Ishikawa (cell line): ENCODE data around the gene KDSR.
A peak's percentile ranks its signal among the peaks of the same experiment; 100 is the strongest.

Experiments used
- EGR1 ChIP-seq: IDR thresholded peaks from 2 replicates; pipeline ENCODE4 v1.6.1; 2012
- EP300 ChIP-seq: IDR thresholded peaks from 2 replicates; pipeline ENCODE4 v1.6.1; 2012; ENCODE audit warnings: borderline replicate concordance
- RAD21 ChIP-seq: IDR thresholded peaks from 2 replicates; pipeline ENCODE4 v1.6.1; 2012; ENCODE audit warnings: low read depth
- TAF1 ChIP-seq: IDR thresholded peaks from 2 replicates; pipeline ENCODE4 v1.6.1; 2012; ENCODE audit warnings: low read depth, mild to moderate bottlenecking
- TEAD4 ChIP-seq: IDR thresholded peaks from 2 replicates; pipeline ENCODE4 v1.6.1; 2012
- ZBTB7A ChIP-seq: IDR thresholded peaks from 2 replicates; pipeline ENCODE4 v1.6.1; 2012; ENCODE audit warnings: low read depth
- TF ChIP-seq, protein P1 (sequence below): IDR thresholded peaks from 2 replicates; pipeline ENCODE4 v1.6.1; 2012; ENCODE audit warnings: low read depth, mild to moderate bottlenecking
- TF ChIP-seq, protein P2 (sequence below): IDR thresholded peaks from 2 replicates; pipeline ENCODE4 v1.6.1; 2012

DNA sequence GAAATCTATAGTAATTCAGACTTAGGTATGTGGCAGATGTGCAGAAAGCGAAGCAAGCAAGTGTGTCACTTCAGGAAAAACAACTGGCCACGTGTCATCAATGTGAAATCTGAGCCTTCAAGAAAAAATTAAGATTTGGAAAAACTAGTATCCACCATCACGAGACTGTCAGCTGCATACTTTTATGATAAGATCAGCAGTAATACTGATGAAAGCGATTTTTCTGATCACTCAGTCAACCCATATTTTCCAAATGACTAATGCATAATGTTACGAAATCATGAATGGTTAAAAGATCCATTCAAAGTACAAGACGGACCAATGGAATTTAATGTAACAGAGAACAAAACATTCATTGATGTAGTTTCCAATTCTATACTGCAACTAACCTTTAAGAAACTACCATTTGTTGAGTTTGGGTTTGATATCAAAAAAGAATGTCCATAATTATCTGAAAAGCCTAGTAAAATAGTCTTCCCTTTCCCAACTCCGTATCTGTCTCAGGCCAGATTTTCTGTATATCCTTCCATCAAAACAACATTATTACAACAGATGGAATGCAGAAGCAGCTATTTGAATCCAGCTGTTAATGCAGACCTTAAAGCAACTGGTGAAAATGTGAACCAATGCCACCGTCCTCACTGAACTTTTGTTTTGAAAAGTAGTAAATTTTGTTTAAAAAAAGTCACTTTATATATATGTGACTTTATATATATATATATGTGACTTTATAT is 30.5 kb downstream of the KDSR start:
- peak; percentile 63 for TF ChIP-seq TEAD4
- TF ChIP-seq, protein P1, sequence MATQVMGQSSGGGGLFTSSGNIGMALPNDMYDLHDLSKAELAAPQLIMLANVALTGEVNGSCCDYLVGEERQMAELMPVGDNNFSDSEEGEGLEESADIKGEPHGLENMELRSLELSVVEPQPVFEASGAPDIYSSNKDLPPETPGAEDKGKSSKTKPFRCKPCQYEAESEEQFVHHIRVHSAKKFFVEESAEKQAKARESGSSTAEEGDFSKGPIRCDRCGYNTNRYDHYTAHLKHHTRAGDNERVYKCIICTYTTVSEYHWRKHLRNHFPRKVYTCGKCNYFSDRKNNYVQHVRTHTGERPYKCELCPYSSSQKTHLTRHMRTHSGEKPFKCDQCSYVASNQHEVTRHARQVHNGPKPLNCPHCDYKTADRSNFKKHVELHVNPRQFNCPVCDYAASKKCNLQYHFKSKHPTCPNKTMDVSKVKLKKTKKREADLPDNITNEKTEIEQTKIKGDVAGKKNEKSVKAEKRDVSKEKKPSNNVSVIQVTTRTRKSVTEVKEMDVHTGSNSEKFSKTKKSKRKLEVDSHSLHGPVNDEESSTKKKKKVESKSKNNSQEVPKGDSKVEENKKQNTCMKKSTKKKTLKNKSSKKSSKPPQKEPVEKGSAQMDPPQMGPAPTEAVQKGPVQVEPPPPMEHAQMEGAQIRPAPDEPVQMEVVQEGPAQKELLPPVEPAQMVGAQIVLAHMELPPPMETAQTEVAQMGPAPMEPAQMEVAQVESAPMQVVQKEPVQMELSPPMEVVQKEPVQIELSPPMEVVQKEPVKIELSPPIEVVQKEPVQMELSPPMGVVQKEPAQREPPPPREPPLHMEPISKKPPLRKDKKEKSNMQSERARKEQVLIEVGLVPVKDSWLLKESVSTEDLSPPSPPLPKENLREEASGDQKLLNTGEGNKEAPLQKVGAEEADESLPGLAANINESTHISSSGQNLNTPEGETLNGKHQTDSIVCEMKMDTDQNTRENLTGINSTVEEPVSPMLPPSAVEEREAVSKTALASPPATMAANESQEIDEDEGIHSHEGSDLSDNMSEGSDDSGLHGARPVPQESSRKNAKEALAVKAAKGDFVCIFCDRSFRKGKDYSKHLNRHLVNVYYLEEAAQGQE: no peak
- TF ChIP-seq, protein P2, sequence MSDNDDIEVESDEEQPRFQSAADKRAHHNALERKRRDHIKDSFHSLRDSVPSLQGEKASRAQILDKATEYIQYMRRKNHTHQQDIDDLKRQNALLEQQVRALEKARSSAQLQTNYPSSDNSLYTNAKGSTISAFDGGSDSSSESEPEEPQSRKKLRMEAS: peak; percentile 43
- peak; percentile 66; the same call in 1 of the 2 replicates for TF ChIP-seq EP300
- no peak for TF ChIP-seq ZBTB7A
- no peak for TF ChIP-seq RAD21
- TF ChIP-seq TAF1: no peak
- no peak for TF ChIP-seq EGR1
